Stimulated activated CD4-positive, alpha-beta T cell treated with anti-CD3 and anti-CD28 coated beads, Interleukin-12 subunit alpha, Interleukin-12 subunit beta, amount 100 ng/mL, for 4 hours (primary cell): ENCODE measurements around the gene FER1L5.

ENCODE experiments used
- DNase-seq: peaks from one replicate; pipeline ENCODE4 v3.0.0-alpha.2; 2020

The FER1L5 gene

DNA sequence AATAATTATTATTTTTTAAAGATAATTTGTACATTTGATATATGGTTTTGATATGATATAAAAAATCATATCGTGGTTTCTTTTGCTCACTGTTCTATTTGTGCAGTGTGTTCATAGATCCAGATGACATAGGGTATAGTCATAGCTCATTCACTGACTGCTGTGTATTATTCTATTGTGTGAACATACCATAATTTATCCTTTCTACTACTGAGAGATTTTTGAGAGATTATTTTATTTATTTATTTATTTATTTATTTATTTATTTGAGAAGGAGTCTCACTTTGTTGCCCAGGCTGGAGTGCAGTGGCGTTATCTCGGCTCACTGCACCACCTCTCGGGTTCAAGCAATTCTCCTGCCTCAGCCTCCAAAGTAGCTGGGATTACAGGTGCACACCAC is 39.0 kb downstream of the FER1L5 start:
- no peak for DNase-seq

GRCh38 chr2:96683307-96683706 is 40.7 kb downstream of the FER1L5 start:
- no peak for DNase-seq

- no peak for DNase-seq
Observed at GRCh38 chr2:96683972-96684820, 41.6 kb downstream of the FER1L5 start.

DNA sequence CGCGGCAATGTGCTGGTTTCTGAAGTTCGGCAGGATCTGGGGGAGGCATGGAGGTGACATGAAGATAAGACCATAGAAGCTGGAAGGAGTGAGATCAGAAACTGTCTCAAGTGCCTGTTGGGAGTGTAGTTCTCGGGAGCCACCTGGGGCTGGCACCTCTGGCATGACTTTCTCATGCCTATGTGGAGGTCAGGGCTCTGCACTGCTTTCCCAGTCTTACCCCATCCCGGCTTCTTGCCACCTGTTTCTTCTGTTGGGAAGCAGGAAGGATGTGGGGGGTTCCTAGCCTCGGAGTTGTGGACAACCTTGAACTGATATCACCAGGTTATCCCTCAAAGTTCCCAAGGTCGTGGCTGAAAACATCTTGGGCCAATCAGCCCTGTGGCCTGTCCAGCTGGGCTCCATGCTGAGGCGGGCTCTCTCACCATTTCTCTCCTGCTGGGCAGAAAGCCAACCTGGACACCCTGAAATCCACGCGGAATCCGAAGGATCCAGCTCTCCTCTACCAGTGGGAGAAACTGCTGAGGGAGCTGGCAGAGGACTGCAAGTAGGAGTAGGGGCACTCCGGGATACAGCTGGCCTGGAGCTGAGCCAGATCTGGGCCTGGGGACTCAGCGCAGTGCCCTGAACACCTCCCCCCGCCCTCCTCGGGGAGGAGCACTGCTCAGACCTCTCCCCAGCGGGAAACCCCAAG is 42.5 kb downstream of the FER1L5 start:
- DNase-seq: no peak

- DNase-seq: no peak
Observed at GRCh38 chr2:96685577-96686459, 43.3 kb downstream of the FER1L5 start.

DNA sequence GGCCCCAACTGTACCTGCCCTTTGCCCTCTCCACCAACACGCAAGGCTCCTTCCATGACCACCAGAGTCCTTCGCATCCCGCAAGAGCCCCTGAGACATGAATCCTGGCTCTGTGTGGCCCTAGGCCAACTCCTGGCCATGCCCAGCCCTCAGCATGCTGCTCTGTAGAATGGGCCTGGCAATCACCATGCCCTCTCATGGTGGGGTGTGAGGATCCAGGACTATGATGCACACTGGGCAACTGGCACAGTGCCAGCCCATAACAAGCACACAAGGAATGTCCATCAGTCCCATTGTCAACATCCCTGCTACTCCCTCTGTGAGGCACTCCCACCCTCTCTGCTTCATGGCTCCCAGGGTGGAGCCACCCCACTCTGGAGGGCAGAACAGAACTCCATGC is 44.7 kb downstream of the FER1L5 start:
- no peak for DNase-seq

DNA sequence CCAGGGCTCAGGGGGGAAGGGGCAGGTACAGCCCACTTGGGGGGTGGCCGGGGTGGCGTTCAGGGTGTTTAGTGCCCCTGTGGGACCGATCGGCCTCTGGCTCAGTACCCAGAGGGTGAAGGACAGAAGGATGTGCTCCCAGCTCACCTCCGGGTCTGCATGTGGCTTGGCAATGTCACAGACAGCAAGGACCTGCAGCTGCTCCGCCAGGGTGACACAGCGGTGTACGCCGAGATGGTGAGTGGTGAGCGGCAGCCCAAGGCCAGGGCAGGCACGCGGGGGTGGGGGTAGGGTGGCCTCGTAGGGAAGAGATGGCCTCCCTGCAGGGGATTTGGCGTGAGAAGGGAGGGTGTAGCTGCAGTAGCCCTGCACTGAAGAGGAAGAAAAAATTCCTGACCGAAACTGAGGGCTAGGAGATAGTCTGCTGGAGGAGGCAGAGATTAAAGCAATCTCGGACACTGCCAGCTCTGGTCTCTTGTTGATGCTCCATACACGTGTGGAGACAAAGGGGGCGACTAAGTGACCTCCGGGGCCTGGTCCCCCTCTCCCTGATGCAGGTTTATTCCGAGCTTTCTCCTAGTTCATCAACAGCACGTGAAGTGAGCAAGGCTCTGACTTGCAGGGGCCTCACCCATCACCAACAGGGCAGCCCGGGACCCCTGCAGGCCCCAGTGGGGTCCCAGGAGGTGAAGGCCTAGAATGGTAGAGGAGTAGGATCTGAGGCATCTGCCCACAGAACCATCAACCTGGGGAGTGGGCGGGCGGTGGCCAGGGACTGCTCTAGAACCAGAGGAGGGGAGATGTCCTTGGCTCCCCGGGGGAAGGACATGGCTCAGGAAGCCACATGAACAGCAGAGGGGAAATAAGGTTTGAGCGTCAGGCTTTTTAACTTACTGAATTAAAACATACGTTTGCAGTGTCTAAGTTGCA is 45.4 kb downstream of the FER1L5 start:
- DNase-seq: no peak

GRCh38 chr2:96688649-96689430 is 46.3 kb downstream of the FER1L5 start:
- no peak for DNase-seq

DNA sequence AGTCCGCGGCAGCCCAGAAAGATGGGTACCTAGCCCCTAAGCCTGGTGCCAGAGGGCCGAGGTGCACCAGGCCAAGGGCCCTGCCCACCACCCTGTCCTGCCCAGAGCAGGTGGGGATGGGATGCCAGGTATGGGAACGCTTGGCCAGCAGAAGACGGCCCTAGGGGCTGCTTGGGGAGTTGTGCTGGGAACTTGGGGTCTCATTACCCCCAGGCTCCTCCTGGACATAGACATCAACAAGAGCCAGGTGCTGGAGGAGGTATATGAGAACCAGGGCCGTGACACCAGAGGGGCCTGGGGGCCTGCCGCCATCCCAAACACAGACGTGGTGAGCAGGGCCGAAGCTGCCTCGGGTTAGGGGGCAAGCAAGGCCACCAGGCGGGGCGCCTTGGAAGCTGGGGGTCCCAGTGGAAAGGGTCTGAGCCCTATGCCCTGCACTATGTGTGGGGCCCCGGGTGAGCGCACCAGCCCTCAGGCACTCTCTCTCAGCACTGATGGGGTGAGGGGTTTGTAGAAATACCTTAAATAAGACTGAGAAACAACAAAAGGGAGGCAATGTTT is 46.9 kb downstream of the FER1L5 start:
- DNase-seq: no peak

GRCh38 chr2:96690306-96691021 is 47.9 kb downstream of the FER1L5 start:
- DNase-seq: no peak

- no peak for DNase-seq
Observed at GRCh38 chr2:96691022-96691612, 48.6 kb downstream of the FER1L5 start.

GRCh38 chr2:96692094-96692971 is 49.8 kb downstream of the FER1L5 start:
- DNase-seq: no peak

DNA sequence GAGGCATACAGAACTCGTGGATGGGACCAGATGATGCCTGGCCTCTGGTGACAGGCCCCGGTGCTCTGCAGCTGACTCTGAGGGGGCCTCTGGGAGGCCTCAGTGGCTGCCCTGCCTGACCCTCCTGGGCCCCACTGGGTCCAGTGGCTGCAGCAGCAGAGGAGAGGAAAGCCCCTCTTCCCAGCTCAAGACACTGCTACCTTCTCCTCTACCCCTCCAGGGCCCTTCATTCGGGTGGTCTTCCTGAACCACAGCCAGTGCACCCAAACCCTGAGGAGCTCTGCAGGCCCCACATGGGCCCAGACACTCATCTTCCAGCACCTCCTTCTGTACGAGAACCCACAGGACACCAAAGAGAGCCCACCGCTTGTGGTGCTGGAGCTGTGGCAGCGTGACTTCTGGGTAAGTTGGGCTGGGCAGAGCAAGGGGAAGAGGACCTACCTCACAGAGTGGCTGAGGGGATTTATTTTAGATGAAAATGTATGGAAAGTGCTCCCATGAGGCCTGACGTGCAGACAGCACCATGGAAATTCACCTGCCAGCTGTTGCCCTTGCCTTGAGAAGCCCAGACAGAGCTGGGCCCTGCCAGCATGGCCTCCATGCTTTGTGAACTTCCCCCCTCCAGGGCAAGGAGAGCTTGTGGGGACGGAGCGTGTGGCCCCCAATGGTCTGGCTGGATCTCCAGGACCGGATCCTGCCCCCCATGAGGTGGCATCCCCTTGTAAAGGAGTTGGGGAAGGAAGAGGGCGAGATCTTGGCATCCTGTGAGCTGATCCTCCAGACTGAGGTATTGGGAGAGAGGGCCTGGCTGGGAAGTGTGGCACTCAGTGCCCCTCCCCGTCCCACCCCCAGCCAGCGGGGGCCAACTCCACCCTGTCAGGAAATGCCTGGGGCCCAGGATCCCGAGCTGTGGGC is 51.0 kb downstream of the FER1L5 start:
- no peak for DNase-seq

DNA sequence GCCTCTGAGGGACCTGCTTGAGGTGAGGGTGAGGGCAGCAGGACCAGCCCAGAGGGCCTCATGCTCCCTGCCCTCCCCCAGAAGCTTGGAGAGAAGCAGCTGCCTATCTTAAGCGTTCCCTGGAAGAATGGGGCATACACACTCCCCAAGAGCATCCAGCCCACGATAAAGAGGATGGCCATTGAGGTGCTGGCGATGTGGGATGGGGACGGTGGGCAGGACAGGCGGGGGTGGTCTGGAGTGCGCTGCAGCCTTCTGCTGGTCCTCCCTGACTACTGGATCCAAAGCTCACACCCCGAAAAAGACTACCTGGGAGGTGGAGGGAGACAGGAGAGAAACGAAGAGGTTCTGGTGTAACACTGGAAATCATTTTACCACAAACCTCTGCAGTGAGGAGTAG is 51.7 kb downstream of the FER1L5 start:
- no peak for DNase-seq

- DNase-seq: no peak
Observed at GRCh38 chr2:96694816-96695455, 52.4 kb downstream of the FER1L5 start.

DNA sequence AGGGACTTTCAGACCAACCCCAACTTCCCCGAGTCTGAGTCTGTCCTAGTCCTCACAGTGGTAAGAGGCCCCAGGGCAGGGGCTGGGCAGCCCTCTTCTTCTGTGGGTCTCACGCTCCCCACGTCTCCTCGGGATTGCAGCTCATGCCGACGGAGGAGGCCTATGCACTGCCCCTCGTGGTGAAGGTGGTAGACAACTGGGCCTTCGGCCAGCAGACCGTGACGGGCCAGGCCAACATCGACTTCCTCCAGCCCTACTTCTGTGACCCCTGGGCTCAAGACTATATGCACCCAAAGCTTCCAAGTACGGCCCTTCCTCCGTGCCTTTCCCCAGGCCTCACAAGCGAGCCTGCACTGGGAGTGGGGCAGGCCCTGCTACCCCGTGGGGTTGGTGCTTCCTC is 53.0 kb downstream of the FER1L5 start:
- DNase-seq: no peak

GRCh38 chr2:96697476-96697875 is 54.9 kb downstream of the FER1L5 start:
- DNase-seq: no peak
